SK-MEL-5 (cell line): ENCODE measurements around the gene DDX4. TPM values are rescaled to one million over a fixed set of nuclear protein-coding genes. Genes with fewer than 3 reads are reported as not detected.
"Not testable (repeated sequence)": the region's sequence is repeated elsewhere in the genome, so short reads cannot be mapped to it uniquely, and the experiment has no call there.

Experiments used
- DNase-seq: peaks from one replicate; pipeline ENCODE4 v3.0.0-alpha.2; 2016; ENCODE audit warnings: low read depth, low spot score
- in situ Hi-C: cut with HindIII; loops from 2 replicates; pipeline ENCODE4 v1.10.0; 2016; ENCODE audit warnings: low sequenced_read_pairs, high pct_unique_total_duplicates, low pct_unique_long_range_greater_than_20kb
- total RNA-seq: library from RNA; depleted of rRNA; stranded (reverse); fragments of >200 nt; shearing (Covaris generic); gene quantifications from 2 replicates; pipeline ENCODE4 v1.2.3, GENCODE V29; 2014

The DDX4 gene
- total RNA-seq, 1 experiment from 2014 or later = not detected

DNA sequence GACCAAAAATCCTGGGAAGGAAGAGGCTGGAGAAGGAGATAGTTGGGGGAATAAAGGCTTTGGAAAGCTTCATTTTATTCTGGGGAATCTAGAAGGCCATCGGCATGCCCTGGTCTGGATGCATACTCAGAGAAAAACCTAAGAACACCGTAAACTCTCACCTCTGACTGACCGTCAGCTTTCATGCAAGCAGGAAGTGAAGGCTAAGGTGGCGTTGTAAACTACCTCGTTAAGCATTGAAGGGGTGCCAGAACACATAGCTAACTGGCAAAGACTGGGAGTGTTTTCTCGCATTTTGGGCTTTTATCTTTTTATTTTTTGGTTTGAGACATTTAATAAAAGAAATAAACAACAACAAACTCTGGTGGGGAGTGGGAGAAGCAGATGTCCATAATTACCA is 23.1 kb upstream of the DDX4 start:
- in situ Hi-C loops = no loop called here
- DNase-seq = no peak

DNA sequence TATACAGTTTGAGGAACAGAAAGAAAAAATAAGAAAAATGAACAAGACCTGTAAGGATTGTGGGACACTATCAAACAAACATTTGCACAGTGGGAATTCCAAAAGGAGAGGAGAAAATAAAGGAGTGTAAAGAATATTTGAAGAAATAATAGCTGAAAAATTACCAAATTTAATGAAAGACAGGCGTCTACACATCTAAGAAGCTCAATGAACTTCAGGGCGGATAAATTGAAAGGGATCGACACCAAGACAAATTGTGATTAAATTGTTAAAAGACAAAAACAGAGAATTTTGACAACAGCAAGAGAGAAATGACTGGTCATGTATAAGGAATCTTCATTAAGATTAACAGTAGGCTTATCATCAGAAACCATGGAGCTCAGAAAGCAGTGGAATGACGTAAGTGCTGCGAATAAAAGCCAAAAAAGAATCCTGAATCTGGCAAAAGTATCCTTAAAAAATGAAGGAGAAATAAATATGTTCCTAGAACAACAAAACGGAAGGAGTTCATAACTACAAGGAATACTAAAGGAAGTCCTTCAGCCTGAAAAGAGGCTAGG is 22.3 kb upstream of the DDX4 start:
- in situ Hi-C loops = no loop called here

DNA sequence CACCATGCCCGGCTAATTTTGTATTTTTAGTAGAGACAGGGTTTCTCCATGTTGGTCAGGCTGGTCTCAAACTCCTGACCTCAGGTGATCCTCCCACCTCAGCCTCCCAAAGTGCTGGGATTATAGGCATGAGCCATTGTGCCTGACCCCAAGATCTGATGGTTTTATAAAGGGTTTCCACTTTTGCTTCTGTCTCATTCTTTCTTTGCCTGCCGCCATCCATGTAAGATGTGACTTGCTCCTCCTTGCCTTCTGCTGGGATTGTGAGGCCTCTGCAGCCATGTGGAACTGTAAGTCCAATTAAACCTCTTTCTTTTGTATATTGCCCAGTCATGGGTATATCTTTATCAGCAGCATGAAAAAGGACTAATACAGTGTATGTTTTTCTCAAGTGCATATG is 18.8 kb upstream of the DDX4 start:
- DNase-seq, in situ Hi-C loops: not testable (repeated sequence)

More for the DNA sequence above, 22.3 kb upstream of the DDX4 start:
- DNase-seq = no peak

DNA sequence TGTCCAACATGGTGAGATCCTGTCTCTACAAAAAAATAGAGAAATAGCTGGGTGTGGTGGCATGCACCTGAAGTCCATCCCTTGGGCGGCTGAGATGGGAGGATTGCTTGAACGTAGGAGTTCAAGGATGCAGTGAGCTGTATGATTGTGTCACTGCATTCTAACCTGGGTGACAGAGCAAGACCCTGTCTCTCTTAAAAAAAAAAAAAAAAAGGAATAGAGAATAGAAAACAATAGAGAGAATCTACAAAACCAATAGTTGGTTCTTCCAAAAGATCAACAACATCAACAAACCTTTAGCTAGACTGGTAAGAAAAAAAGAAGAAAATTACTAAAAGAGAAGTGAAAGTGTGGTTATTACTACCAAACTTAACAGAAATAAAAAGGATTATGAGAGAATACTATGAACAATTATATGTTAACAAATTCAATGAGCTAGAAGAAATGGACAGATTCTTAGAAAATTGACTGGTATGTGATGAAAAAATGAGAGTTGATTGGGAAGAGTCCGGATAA is 17.6 kb upstream of the DDX4 start:
- in situ Hi-C loops = no loop called here
- no peak for DNase-seq

DNA sequence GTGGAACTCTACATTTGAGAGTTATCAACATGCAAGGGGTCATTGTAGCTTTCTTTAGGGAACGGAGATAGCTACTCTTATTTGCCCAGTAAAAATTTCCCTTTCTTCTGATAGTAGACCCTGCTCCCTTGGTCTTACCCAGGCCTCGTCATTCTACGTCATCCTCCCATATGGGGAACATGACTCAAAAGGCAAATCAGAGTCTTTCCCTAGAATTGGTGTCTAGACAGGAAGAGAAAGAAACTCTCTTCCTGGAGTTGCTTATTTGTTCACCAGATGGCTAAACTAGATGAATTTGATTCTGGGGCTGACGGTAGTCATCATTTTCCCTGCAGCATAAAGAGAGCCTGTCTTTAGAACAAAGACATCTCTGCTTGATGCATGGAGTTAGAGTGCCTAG is 13.6 kb upstream of the DDX4 start:
- no peak for DNase-seq
- in situ Hi-C loops = no loop called here

- in situ Hi-C loops = no loop called here
- no peak for DNase-seq
Observed at GRCh38 chr5:55731848-55732247, 6.0 kb upstream of the DDX4 start.

GRCh38 chr5:55732585-55732984 is 5.3 kb upstream of the DDX4 start:
- DNase-seq = no peak
- in situ Hi-C loops = no loop called here

GRCh38 chr5:55734658-55735057 is 3.2 kb upstream of the DDX4 start:
- no peak for DNase-seq
- in situ Hi-C loops = no loop called here

GRCh38 chr5:55742778-55743177 is 4.9 kb downstream of the DDX4 start:
- no peak for DNase-seq
- in situ Hi-C loops = no loop called here

DNA sequence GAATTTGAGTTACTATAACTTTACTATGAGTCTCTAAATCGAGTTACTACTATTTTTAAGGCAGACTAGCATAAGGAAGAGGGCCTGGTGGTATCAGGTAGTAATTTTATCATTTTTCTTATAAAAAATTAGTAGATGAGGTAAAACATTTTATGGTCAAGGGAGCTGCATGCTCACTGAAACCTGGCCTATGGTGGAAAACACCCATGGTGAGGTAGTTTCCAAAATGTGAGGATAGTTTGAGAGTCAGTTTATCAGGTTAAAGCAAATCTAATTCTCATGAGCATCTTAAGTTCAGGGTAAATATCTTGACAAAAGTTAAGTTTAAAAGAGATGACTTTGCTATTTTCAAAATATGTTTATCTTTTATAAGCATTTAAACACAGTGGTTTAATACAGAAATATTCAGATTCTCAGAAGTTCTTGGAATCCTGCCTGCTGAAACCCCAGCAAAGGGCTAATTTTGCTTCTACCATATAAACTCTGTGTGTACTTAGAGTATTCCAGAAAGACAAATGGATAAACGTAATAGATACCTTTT is 10.0 kb downstream of the DDX4 start:
- in situ Hi-C loops = no loop called here
- DNase-seq = no peak

GRCh38 chr5:55749387-55749786 is 11.5 kb downstream of the DDX4 start:
- in situ Hi-C loops = no loop called here
- DNase-seq = no peak

DNA sequence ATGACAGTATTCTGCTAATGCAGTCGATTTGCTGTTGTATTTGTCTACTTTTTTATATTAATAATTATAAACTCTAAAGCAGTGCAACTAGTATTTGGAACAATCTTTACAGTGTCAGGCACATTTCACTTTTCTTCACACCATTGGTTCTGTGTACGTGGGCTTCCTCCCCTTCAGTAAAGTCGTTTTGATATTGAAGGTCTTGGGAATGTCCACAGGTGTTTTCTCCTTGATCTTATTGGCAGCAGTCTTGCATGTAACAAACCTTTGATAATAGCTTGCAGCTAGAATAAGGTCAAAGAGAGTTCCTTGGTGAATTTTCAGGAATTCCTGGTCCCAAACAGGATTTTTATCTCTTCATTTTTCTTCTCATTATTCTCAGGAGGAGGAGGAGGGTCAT is 12.2 kb downstream of the DDX4 start:
- in situ Hi-C loops = no loop called here
- no peak for DNase-seq

DNA sequence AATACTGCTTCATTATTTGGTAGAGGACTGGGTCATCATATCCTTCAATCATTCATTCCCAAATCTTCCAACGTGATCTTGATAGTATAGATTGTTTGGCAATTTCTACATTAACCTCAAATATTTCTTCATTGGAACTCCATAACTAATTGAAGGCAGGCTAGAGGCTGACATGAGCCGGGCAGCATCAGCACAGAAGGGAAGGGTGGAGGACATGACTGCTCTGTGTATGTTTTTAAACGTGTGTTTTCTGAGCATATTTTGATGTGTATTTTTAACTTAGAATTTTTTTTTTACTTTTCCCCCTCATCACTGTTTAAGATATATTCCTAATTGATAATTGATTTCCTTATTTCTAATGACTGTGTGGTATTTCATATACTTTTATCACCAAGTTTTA is 12.6 kb downstream of the DDX4 start:
- DNase-seq = no peak
- in situ Hi-C loops = no loop called here

GRCh38 chr5:55758231-55758630 is 20.4 kb downstream of the DDX4 start:
- DNase-seq = no peak
- in situ Hi-C loops = no loop called here

DNA sequence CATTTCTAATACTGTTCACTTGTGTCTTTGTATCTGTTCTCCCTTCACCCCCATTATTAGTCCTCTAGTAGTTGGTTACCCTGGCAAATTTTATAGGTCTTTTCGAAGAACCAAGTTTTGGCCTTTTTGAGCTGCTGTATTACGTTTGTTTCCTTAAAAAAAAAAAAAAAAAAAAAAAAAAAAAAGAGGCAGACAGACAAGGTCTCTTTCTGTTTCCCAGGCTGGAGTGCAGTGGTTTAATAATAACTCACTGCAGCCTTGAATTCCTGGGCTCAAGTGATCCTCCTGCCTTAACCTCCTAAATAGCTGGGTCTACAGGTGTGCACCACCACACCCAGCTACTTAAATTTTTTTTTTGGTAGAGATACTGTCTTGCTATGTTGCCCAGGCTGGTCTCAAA is 20.9 kb downstream of the DDX4 start:
- no peak for DNase-seq
- in situ Hi-C loops = no loop called here

GRCh38 chr5:55761721-55762120 is 23.9 kb downstream of the DDX4 start:
- DNase-seq, in situ Hi-C loops: not testable (repeated sequence)

DNA sequence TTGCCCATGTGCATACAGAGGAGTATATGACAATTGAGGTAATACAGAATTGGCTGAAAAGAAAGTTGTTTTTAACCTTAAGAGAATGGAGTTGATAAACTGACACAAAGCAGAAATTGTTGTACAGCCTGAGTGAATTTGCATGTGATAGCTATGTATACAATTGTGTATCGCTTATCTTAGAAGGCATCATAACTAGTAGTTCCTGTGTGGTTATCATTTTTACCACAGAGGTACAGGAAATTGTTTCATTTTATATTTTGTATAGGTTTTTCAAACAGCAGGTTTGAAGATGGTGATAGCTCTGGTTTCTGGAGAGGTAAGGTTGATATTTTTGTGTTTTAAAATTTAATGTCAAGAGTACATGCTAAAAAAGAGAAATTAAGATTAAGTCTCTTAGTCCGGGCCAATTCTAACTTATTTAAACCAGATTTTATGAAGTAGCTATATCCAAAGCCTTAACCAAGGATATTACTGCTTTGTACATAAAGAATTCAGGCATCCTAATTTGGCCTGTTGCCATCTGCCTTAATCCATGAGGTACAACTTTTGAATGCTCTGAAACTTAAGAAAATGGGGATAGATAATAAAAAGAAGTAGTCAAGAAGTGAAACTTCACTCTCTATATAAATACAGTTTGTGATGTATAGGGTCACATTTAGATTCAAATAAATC is 26.0 kb downstream of the DDX4 start:
- in situ Hi-C loops = no loop called here
- DNase-seq = no peak

- DNase-seq = no peak
- in situ Hi-C loops = no loop called here
Observed at GRCh38 chr5:55768279-55768678, 30.4 kb downstream of the DDX4 start.

GRCh38 chr5:55771175-55771655 is 33.4 kb downstream of the DDX4 start:
- DNase-seq = no peak
- in situ Hi-C loops = no loop called here
